AG04450 (cell line): ENCODE measurements around the gene BCL2L15. TPM values are rescaled to one million over a fixed set of nuclear protein-coding genes. Genes with fewer than 3 reads are reported as not detected.

Source experiments
- CTCF ChIA-PET: fragments of 300-600, 350-600 bp; formaldehyde crosslinking; extraction: SDS; loops from one replicate; lab custom pipeline; 2022; ENCODE audit warnings: antibody characterized with exemption, inconsistent platforms; lab: Charles Lee
- POLR2A ChIA-PET: fragments of 350-600 bp; formaldehyde crosslinking; extraction: SDS; loops from one replicate; lab custom pipeline; 2021; ENCODE audit warnings: antibody characterized with exemption, inconsistent platforms; lab: Yijun Ruan, JAX
- DNase-seq: peaks from one replicate; pipeline ENCODE4 v3.0.0-alpha.2; 2011; ENCODE audit warnings: low read depth, low spot score
- H3K27ac ChIP-seq: one replicate; pipeline ENCODE4 v1.5.1; 2012; ENCODE audit warnings: low read depth, low read length, control low read depth
- H3K27me3 ChIP-seq: one replicate; pipeline ENCODE4 v1.6.0; 2012; ENCODE audit warnings: low read length; ENCODE audit not compliant: control insufficient read depth, insufficient read depth
- H3K4me3 ChIP-seq: 2 replicates; pipeline ENCODE4 v1.5.1; 2011; ENCODE audit warnings: mild to moderate bottlenecking, low read depth, low read length, control low read depth
- H3K9me3 ChIP-seq: 2 replicates; pipeline ENCODE4 v1.5.1; 2012; ENCODE audit warnings: low read length; ENCODE audit not compliant: control insufficient read depth, insufficient read depth
- CTCF ChIP-seq: IDR thresholded peaks from 2 replicates; pipeline ENCODE4 v1.5.1; 2011; ENCODE audit warnings: low read depth, low read length, control low read depth, inconsistent platforms
- polyA plus RNA-seq: library from polyadenylated mRNA; depleted of rRNA; stranded (reverse); fragments of >200 nt; gene quantifications from 2 replicates; pipeline ENCODE4 v1.2.3, GENCODE V29; 2011

BCL2L15 gene
- polyA plus RNA-seq, 1 experiment = 0.12 TPM

- Histone ChIP-seq H3K27ac (no peak overlapping the region), H3K9me3 (no peaks in the 10 kb centered on the region), H3K4me3 (no peak overlapping the region), H3K27me3 (no peaks in the 10 kb centered on the region)
- DNase-seq = no peak
- ChIA-PET POLR2A (no interaction called here), CTCF (interaction anchor here (0.7 to 3.4 kb wide), 4 partner anchors 24 to 952 kb away, joined by 3 to 30 read pairs (median 5); partner anchors contain the start of gene PHTF1)
- no peak for TF ChIP-seq CTCF
Measured at GRCh38 chr1:113859478-113860175, 27.8 kb downstream of the BCL2L15 start.

DNA sequence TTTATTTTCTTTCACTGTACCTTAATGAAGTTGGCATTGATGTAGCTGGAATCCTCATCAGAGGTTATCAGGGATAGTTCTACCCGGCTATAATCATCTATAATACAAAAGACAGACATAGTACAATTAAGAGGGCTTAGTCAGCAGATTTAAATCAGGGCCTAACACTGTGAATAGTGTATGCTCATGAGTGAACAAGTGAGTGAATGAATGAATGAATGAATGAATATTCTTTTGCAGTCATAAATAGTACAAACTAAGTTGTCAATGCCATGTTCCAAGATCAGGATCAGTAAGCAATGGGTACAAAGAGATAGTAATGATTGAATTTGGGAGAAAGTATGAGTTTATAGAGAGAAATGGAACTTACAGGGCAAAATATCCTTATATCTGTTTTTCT is 28.4 kb downstream of the BCL2L15 start:
- no peaks in the 10 kb centered on the region for H3K9me3 ChIP-seq
- ChIA-PET POLR2A (no interaction called here), CTCF (interaction anchor here (0.9 to 3.4 kb wide), 3 partner anchors 23 to 100 kb away, joined by 5 to 30 read pairs (median 5); partner anchors contain the start of gene PHTF1)
- no peak overlapping the region for H3K4me3 ChIP-seq
- no peak for DNase-seq
- TF ChIP-seq CTCF = no peak
- H3K27me3 ChIP-seq = no peaks in the 10 kb centered on the region
- H3K27ac ChIP-seq = no peak overlapping the region

DNA sequence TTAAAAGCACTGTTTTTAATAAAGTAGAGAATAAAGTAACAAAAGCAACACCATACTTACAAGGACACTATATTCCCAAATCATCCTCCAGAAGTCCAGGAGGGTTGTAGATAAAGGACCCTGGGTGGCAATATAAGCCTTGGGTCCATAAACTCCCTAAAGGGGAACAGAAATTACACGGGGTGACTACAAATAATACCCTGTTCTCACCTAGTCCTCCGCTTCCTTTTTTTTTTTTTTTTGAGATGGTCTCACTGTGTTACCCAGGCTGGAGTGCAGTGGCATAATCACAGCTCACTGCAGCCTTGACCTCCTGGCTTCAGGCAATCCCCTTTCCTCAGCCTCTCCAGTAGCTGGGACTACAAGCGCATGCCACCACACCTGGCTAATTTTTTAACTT is 29.0 kb downstream of the BCL2L15 start:
- CTCF ChIA-PET = interaction anchor here (3.4 kb wide), 1 partner anchor 23 kb away, joined by 30 read pairs; no protein-coding TSS in a partner anchor
- no peak for DNase-seq
- POLR2A ChIA-PET = no interaction called here
- Histone ChIP-seq H3K9me3 (no peaks in the 10 kb centered on the region), H3K27ac (no peak overlapping the region), H3K4me3 (no peak overlapping the region), H3K27me3 (no peaks in the 10 kb centered on the region)
- TF ChIP-seq CTCF = no peak

DNA sequence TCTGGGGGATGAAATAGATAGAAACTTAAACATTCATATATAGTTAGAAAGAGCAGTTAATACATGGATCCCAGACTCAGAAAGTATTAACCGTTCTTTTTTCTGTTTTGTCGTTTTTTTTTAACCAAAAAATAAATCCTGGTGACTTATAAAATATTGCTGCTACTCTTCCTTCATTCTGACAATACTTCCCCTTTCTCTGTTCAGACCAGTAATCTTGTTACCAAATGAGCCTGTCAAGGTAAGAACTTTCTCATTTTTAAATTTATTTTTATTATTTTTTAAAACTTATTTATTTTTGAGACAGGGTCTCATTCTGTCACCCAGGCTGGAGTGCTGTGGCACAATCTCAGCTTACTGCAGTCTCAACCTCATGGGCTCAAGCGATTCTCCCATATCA is 29.6 kb downstream of the BCL2L15 start:
- CTCF ChIA-PET = interaction anchor here (3.4 kb wide), 1 partner anchor 22 kb away, joined by 30 read pairs; no protein-coding TSS in a partner anchor
- POLR2A ChIA-PET = no interaction called here
- H3K9me3 ChIP-seq = no peaks in the 10 kb centered on the region
- DNase-seq = no peak
- H3K27ac ChIP-seq = no peak overlapping the region
- no peak overlapping the region for H3K4me3 ChIP-seq
- no peak for TF ChIP-seq CTCF
- H3K27me3 ChIP-seq = no peaks in the 10 kb centered on the region

DNA sequence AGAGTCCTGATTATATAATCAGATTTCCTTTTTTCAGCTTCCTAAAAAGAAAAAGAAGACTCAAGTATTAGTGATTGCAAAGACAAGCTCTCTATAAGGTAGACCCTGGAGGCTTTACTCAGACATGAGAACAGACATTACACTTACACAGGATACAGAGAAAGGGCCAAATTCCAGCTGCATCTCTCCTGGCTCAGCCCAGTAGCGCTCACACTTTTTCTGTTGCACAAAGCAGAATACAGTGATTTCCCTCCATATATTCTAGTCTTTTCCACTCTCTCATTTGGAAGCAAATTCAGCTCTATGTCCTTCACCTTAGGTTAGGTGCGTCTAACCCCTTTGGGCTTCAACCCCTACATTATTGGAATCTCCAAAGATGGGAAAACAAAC is 31.0 kb downstream of the BCL2L15 start:
- no peak for DNase-seq
- no peak overlapping the region for H3K4me3 ChIP-seq
- no peaks in the 10 kb centered on the region for H3K9me3 ChIP-seq
- ChIA-PET CTCF (interaction anchor here (2.0 kb wide), 1 partner anchor 22 kb away, joined by 6 read pairs; no protein-coding TSS in a partner anchor), POLR2A (no interaction called here)
- no peak for TF ChIP-seq CTCF
- no peaks in the 10 kb centered on the region for H3K27me3 ChIP-seq
- H3K27ac ChIP-seq = no peak overlapping the region
